ENCODE data around the gene NCAM2. TPM values are rescaled to one million over a fixed set of nuclear protein-coding genes. Genes with fewer than 3 reads are reported as not detected.

NCAM2 gene
- total RNA-seq, 4 donors from 2014 or later: 4.2 to 7.5 (median 4.9) TPM

DNA sequence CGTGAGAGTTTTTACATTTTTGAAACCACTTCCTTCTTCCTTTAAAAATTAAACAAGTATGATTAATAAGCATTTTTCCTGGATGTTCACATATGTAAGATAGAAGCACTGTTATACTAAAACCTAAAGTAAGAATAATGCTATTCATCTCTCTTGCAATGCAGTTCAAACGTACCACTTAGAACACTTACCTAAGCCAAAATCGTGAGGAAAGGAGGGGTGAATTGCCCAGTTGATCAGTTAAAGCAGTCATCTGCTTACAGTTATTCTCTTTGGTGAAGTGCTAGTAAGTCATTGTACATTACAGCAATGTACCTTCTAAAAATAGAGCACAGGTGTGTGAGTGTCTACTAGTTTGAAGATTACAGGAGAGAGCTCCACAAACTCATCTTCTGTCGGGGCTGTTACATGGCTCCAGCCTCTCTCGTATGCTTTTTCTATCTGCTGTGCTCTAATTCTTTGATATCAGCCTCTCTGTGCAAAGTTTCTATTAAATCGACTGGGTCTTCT, 3.4 kb downstream of the NCAM2 start:
- WGBS: 68% methylated on average over 6 of the region's 6 CpGs
- Histone ChIP-seq H3K27ac (replicated peaks in 1 of 4) (peak overlapping the region in 1 of 4 donors; percentile 7), H3K27me3 (peaks cover 0 to 13% (median 3%) of the 10 kb centered on the region in 4 donors), H3K4me3 (no peak overlapping the region), H3K4me1 (peaks cover 12 to 27% (median 23%) of the 10 kb centered on the region in 4 donors), H3K36me3 (no peaks in the 10 kb centered on the region), H3K9me3 (no peaks in the 10 kb centered on the region)
- no peak for TF ChIP-seq EP300 (IDR thresholded peaks at IDR 0.05)
- no peak for TF ChIP-seq POLR2A (IDR thresholded peaks at IDR 0.05; ENCODE audit: low read depth)
- no peak for TF ChIP-seq POLR2AphosphoS5 (IDR thresholded peaks at IDR 0.05)
- TF ChIP-seq, protein P1, sequence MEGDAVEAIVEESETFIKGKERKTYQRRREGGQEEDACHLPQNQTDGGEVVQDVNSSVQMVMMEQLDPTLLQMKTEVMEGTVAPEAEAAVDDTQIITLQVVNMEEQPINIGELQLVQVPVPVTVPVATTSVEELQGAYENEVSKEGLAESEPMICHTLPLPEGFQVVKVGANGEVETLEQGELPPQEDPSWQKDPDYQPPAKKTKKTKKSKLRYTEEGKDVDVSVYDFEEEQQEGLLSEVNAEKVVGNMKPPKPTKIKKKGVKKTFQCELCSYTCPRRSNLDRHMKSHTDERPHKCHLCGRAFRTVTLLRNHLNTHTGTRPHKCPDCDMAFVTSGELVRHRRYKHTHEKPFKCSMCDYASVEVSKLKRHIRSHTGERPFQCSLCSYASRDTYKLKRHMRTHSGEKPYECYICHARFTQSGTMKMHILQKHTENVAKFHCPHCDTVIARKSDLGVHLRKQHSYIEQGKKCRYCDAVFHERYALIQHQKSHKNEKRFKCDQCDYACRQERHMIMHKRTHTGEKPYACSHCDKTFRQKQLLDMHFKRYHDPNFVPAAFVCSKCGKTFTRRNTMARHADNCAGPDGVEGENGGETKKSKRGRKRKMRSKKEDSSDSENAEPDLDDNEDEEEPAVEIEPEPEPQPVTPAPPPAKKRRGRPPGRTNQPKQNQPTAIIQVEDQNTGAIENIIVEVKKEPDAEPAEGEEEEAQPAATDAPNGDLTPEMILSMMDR (IDR thresholded peaks at IDR 0.05): no peak
- DNase-seq (ENCODE audit: extremely low spot score): no peak
- intact Hi-C loops (cut with DNase I): loop anchor here (5.0 kb wide), 1 partner anchor 921 kb away; no protein-coding TSS in a partner anchor

GRCh38 chr21:21002153-21002552, 3.9 kb downstream of the NCAM2 start:
- peaks cover 8 to 22% (median 20%) of the 10 kb centered on the region in 4 donors for H3K4me1 ChIP-seq
- no peak overlapping the region for H3K27ac ChIP-seq (replicated peaks in 1 of 4)
- no peak for TF ChIP-seq POLR2AphosphoS5 (IDR thresholded peaks at IDR 0.05)
- TF ChIP-seq, protein P1 (IDR thresholded peaks at IDR 0.05): no peak
- no peak for TF ChIP-seq EP300 (IDR thresholded peaks at IDR 0.05)
- TF ChIP-seq POLR2A (IDR thresholded peaks at IDR 0.05; ENCODE audit: low read depth): no peak
- intact Hi-C loops (cut with DNase I): loop anchor here (5.0 kb wide), 1 partner anchor 920 kb away; no protein-coding TSS in a partner anchor
- H3K36me3 ChIP-seq: no peaks in the 10 kb centered on the region
- H3K4me3 ChIP-seq: no peak overlapping the region
- H3K9me3 ChIP-seq: no peaks in the 10 kb centered on the region
- no peak for DNase-seq (ENCODE audit: extremely low spot score)
- H3K27me3 ChIP-seq: peaks cover 0 to 8% (median 2%) of the 10 kb centered on the region in 4 donors
- 66% methylated on average over 4 of the region's 4 CpGs for WGBS

DNA sequence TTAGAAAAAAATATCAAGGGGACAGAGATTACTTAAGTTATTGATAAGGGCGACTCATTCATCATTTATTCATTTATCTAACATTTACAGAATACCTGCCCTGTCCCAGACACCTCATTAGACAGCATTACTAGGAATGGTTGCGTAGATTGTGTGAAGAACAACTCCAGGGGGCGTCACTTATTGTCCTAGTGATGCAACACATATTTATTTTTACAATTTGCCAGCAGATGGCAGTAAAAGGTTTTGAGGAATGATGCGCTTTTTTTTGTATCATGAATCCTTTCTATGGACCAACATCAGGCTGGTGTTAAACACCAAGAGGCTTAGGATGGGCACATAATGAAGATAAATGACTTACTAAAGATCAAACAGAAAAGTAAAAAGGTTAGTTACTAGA, 5.5 kb downstream of the NCAM2 start:
- no peak overlapping the region for H3K27ac ChIP-seq (replicated peaks in 1 of 4)
- no peak overlapping the region for H3K4me3 ChIP-seq
- WGBS: 64% methylated on average over 4 of the region's 4 CpGs
- no peaks in the 10 kb centered on the region for H3K36me3 ChIP-seq
- no peaks in the 10 kb centered on the region for H3K27me3 ChIP-seq
- DNase-seq (ENCODE audit: extremely low spot score): no peak
- intact Hi-C loops (cut with DNase I): loop anchor here (5.0 kb wide), 1 partner anchor 919 kb away; no protein-coding TSS in a partner anchor
- no peaks in the 10 kb centered on the region for H3K9me3 ChIP-seq
- H3K4me1 ChIP-seq: peaks cover 0 to 6% (median 6%) of the 10 kb centered on the region in 4 donors
- TF ChIP-seq, protein P1 (IDR thresholded peaks at IDR 0.05): peak in 1 of 3 experiments; percentile 7
- TF ChIP-seq POLR2A (IDR thresholded peaks at IDR 0.05; ENCODE audit: low read depth) (no peak), EP300 (IDR thresholded peaks at IDR 0.05) (no peak)

GRCh38 chr21:21007606-21008005, 9.4 kb downstream of the NCAM2 start:
- Histone ChIP-seq H3K9me3 (no peaks in the 10 kb centered on the region), H3K36me3 (no peaks in the 10 kb centered on the region), H3K4me1 (no peaks in the 10 kb centered on the region), H3K27ac (replicated peaks in 1 of 4) (no peak overlapping the region), H3K27me3 (no peaks in the 10 kb centered on the region), H3K4me3 (no peak overlapping the region)
- intact Hi-C loops (cut with DNase I): no loop called here
- WGBS: 79% methylated on average over 6 of the region's 6 CpGs
- TF ChIP-seq EP300 (IDR thresholded peaks at IDR 0.05): no peak
- TF ChIP-seq, protein P1 (IDR thresholded peaks at IDR 0.05): no peak
- no peak for TF ChIP-seq POLR2A (IDR thresholded peaks at IDR 0.05; ENCODE audit: low read depth)
- TF ChIP-seq POLR2AphosphoS5 (IDR thresholded peaks at IDR 0.05): no peak
- DNase-seq (ENCODE audit: extremely low spot score): no peak

- no peaks in the 10 kb centered on the region for H3K4me1 ChIP-seq
Measured at GRCh38 chr21:21010228-21010627, 12.0 kb downstream of the NCAM2 start.

More at GRCh38 chr21:21010228-21010627, 12.0 kb downstream of the NCAM2 start:
- Histone ChIP-seq H3K36me3 (no peaks in the 10 kb centered on the region), H3K9me3 (no peaks in the 10 kb centered on the region), H3K27me3 (no peaks in the 10 kb centered on the region), H3K27ac (replicated peaks in 1 of 4) (no peak overlapping the region), H3K4me3 (no peak overlapping the region)
- no peak for DNase-seq (ENCODE audit: extremely low spot score)
- intact Hi-C loops (cut with DNase I): no loop called here
- 73% methylated on average over 3 of the region's 3 CpGs for WGBS
- TF ChIP-seq POLR2A (IDR thresholded peaks at IDR 0.05; ENCODE audit: low read depth): no peak
- TF ChIP-seq, protein P1 (IDR thresholded peaks at IDR 0.05): no peak
- no peak for TF ChIP-seq POLR2AphosphoS5 (IDR thresholded peaks at IDR 0.05)
- TF ChIP-seq EP300 (IDR thresholded peaks at IDR 0.05): no peak

Data from esophagus muscularis mucosa (tissue), 4 donors.